Measurements from ENCODE around the gene CCL14.

DNA sequence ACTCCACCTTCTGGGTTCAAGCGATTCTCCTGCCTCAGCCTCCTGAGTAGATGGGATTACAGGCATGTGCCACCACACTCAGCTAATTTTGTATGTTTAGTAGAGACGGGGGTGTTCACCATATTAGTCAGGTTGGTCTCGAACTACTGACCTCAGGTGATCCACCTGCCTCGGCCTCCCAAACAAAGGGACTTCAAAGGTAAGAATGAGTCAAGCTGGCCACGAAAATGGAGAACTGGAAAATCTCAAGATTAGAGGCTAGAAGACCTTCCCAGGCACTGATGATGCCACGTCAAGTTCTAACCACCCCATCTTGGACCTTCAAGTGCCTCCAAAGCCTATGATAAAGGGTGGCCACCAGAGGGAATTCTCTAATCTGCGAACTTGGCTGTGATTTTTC lies 16.1 kb upstream of the CCL14 start:
- TF ChIP-seq, protein P1, sequence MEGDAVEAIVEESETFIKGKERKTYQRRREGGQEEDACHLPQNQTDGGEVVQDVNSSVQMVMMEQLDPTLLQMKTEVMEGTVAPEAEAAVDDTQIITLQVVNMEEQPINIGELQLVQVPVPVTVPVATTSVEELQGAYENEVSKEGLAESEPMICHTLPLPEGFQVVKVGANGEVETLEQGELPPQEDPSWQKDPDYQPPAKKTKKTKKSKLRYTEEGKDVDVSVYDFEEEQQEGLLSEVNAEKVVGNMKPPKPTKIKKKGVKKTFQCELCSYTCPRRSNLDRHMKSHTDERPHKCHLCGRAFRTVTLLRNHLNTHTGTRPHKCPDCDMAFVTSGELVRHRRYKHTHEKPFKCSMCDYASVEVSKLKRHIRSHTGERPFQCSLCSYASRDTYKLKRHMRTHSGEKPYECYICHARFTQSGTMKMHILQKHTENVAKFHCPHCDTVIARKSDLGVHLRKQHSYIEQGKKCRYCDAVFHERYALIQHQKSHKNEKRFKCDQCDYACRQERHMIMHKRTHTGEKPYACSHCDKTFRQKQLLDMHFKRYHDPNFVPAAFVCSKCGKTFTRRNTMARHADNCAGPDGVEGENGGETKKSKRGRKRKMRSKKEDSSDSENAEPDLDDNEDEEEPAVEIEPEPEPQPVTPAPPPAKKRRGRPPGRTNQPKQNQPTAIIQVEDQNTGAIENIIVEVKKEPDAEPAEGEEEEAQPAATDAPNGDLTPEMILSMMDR (IDR thresholded peaks at IDR 0.05; ENCODE audit: control extremely low read depth in 1 of 3, insufficient read depth in 1 of 3, low read depth in 1 of 3, low read length in 3 of 3): no peak
- TF ChIP-seq NRF1 (IDR thresholded peaks at IDR 0.05; ENCODE audit: low read depth, low read length) (no peak), SIN3A (conservative IDR thresholded peaks at IDR 0.05 in 1 of 2, IDR thresholded peaks at IDR 0.05 in 1 of 2; ENCODE audit: low read depth in 1 of 2, low read length in 2 of 2) (no peak), RFX5 (IDR thresholded peaks at IDR 0.05; ENCODE audit: borderline replicate concordance, low read depth, low read length) (no peak), RAD21 (IDR thresholded peaks at IDR 0.05 in 1 of 2, conservative IDR thresholded peaks at IDR 0.05 in 1 of 2; ENCODE audit: low read depth in 2 of 2, low read length in 2 of 2) (no peak), MAFK (IDR thresholded peaks at IDR 0.05; ENCODE audit: low read depth, low read length) (no peak)
- TF ChIP-seq, protein P2, sequence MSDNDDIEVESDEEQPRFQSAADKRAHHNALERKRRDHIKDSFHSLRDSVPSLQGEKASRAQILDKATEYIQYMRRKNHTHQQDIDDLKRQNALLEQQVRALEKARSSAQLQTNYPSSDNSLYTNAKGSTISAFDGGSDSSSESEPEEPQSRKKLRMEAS (IDR thresholded peaks at IDR 0.05): no peak
- TF ChIP-seq, protein P3, sequence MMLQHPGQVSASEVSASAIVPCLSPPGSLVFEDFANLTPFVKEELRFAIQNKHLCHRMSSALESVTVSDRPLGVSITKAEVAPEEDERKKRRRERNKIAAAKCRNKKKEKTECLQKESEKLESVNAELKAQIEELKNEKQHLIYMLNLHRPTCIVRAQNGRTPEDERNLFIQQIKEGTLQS (IDR thresholded peaks at IDR 0.05; ENCODE audit: insufficient read depth, low read depth, low read length): no peak
